Gastroesophageal sphincter (tissue), 3 donors: Measurements from ENCODE around the gene GPR17.

ENCODE experiments used
- POLR2A ChIP-seq, 2 donors: fragments of 450-650 bp; IDR thresholded peaks; one replicate each; pipeline ENCODE4 v1.6.1; 2017; ENCODE audit warnings: antibody characterized with exemption in 2 of 2, mild to moderate bottlenecking in 2 of 2, moderate library complexity in 1 of 2
- POLR2AphosphoS5 ChIP-seq: sonication (generic); formaldehyde crosslinking; IDR thresholded peaks from one replicate; pipeline ENCODE4 v1.6.1; 2017; ENCODE audit warnings: antibody characterized with exemption
- TF ChIP-seq, protein P1 (sequence below), 4 experiments: fragments of 200-600 bp in 2 of 4; fragments of 450-650 bp in 2 of 4; sonication (generic) in 1 of 4; IDR thresholded peaks; one replicate each; pipeline ENCODE4 v1.5.1; 2017 to 2019; ENCODE audit warnings: antibody characterized with exemption in 4 of 4, mild to moderate bottlenecking in 2 of 4, moderate library complexity in 2 of 4

GRCh38 chr2:127620866-127621265 lies 25.1 kb upstream of the GPR17 start:
- TF ChIP-seq, protein P1, sequence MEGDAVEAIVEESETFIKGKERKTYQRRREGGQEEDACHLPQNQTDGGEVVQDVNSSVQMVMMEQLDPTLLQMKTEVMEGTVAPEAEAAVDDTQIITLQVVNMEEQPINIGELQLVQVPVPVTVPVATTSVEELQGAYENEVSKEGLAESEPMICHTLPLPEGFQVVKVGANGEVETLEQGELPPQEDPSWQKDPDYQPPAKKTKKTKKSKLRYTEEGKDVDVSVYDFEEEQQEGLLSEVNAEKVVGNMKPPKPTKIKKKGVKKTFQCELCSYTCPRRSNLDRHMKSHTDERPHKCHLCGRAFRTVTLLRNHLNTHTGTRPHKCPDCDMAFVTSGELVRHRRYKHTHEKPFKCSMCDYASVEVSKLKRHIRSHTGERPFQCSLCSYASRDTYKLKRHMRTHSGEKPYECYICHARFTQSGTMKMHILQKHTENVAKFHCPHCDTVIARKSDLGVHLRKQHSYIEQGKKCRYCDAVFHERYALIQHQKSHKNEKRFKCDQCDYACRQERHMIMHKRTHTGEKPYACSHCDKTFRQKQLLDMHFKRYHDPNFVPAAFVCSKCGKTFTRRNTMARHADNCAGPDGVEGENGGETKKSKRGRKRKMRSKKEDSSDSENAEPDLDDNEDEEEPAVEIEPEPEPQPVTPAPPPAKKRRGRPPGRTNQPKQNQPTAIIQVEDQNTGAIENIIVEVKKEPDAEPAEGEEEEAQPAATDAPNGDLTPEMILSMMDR (IDR thresholded peaks at IDR 0.05): no peak
- TF ChIP-seq POLR2A (IDR thresholded peaks at IDR 0.05) (no peak), POLR2AphosphoS5 (no peak)
